Measurements from ENCODE around the gene PRUNE1.
A peak's percentile ranks its signal among the peaks of the same experiment; 100 is the strongest.

- TF ChIP-seq YY1 (IDR thresholded peaks at IDR 0.05; ENCODE audit: insufficient read depth, insufficient read length) (peak; percentile 30), ZNF274 (IDR thresholded peaks at IDR 0.05; ENCODE audit: low read depth, low read length) (no peak), SUZ12 (IDR thresholded peaks at IDR 0.05; ENCODE audit: extremely low read depth, insufficient read depth, insufficient read length) (no peak)
These were observed at the start of gene PRUNE1 for GRCh38 chr1:151008244-151009205.
